Panc1 (cell line): ENCODE data around the gene ENTPD6. TPM values are rescaled to one million over a fixed set of nuclear protein-coding genes. Genes with fewer than 3 reads are reported as not detected.

Experiments
- ATAC-seq: fragments of 200-7000 bp; cut with Tn5 transposase; 2 replicates; pipeline ENCODE4 v1.9.1; 2020; ENCODE audit warnings: mild to moderate bottlenecking, moderate library complexity
- BruUV-seq: library from RNA; stranded (reverse); fragments of 400-500 nt; replicated peaks from 2 replicates; lab custom pipeline; 2021; lab: Mats Ljungman, UMichigan
- CTCF ChIA-PET: fragments of 300-600 bp; sonication (Branson Sonifier 250); formaldehyde crosslinking; loops from one replicate; lab custom pipeline; 2022; ENCODE audit warnings: antibody characterized with exemption; lab: Charles Lee
- POLR2A ChIA-PET: fragments of 300-600 bp; sonication (Branson Sonifier 250); formaldehyde crosslinking; loops from one replicate; lab custom pipeline; 2022; ENCODE audit warnings: antibody characterized with exemption; lab: Charles Lee
- DNase-seq: peaks from one replicate; pipeline ENCODE4 v3.0.0-alpha.2; 2010; ENCODE audit warnings: low read depth, low spot score
- H3K27ac ChIP-seq: 2 replicates; pipeline ENCODE4 v1.5.1; 2011; ENCODE audit warnings: mild to moderate bottlenecking, low read length, inconsistent platforms
- H3K27me3 ChIP-seq: fragments of 200-500 bp; sonication (Bioruptor generic); 2 replicates; pipeline ENCODE4 v1.6.0; 2014; ENCODE audit warnings: low read length, inconsistent platforms; ENCODE audit not compliant: control insufficient read depth, insufficient read depth
- H3K36me3 ChIP-seq: fragments of 200-500 bp; sonication (Bioruptor generic); 2 replicates; pipeline ENCODE4 v1.5.1; 2014; ENCODE audit warnings: inconsistent platforms, mild to moderate bottlenecking, low read length, moderate library complexity; ENCODE audit not compliant: control insufficient read depth, insufficient read depth
- H3K4me1 ChIP-seq: 2 replicates; pipeline ENCODE4 v1.5.1; 2011; ENCODE audit warnings: inconsistent platforms, mild to moderate bottlenecking, low read length, moderate library complexity; ENCODE audit not compliant: control insufficient read depth, insufficient read depth
- H3K4me3 ChIP-seq, 2 experiments: 2 replicates each; pipeline ENCODE4 v1.5.1; 2011 to 2012; ENCODE audit warnings: low read depth in 2 of 2, low read length in 2 of 2, mild to moderate bottlenecking in 2 of 2, inconsistent platforms in 1 of 2, moderate library complexity in 1 of 2
- H3K9me3 ChIP-seq: fragments of 200-500 bp; sonication (Bioruptor generic); 2 replicates; pipeline ENCODE4 v1.5.1; 2014; ENCODE audit warnings: low read depth, mild to moderate bottlenecking, inconsistent platforms, low read length, moderate library complexity; ENCODE audit not compliant: control insufficient read depth, insufficient read depth
- CTCF ChIP-seq: fragments of 450-650 bp; IDR thresholded peaks from 2 replicates; pipeline ENCODE4 v1.5.1; 2017; ENCODE audit warnings: mild to moderate bottlenecking
- POLR2AphosphoS5 ChIP-seq: IDR thresholded peaks from 2 replicates; pipeline ENCODE4 v1.6.1; 2012; ENCODE audit warnings: mild to moderate bottlenecking, low read depth, low read length, moderate library complexity
- REST ChIP-seq, 2 experiments: IDR thresholded peaks; 2 replicates each; pipeline ENCODE4 v1.6.1; 2011 to 2012; ENCODE audit warnings: low read depth in 2 of 2, control low read depth in 1 of 2, low read length in 1 of 2, mild to moderate bottlenecking in 1 of 2, moderate library complexity in 1 of 2; ENCODE audit not compliant: insufficient read depth in 1 of 2
- SIN3A ChIP-seq: IDR thresholded peaks from 2 replicates; pipeline ENCODE4 v1.6.1; 2012; ENCODE audit warnings: low read depth, mild to moderate bottlenecking, low read length, moderate library complexity, borderline replicate concordance; ENCODE audit not compliant: insufficient read depth
- TCF7L2 ChIP-seq: IDR thresholded peaks from 2 replicates; pipeline ENCODE4 v1.6.1; 2011; ENCODE audit warnings: mild to moderate bottlenecking, low read depth, low read length, inconsistent platforms
- in situ Hi-C: cut with HindIII; loops from 2 replicates; pipeline ENCODE4 v1.10.0; 2016; ENCODE audit warnings: low sequenced_read_pairs, low pct_unique_long_range_greater_than_20kb
- intact Hi-C: fragments of 100-400 bp; cut with micrococcal nuclease; formaldehyde crosslinking; loops from one replicate; pipeline ENCODE4 v1.10.0; 2022; ENCODE audit not compliant: unreplicated experiment
- total RNA-seq: library from RNA; stranded (reverse); gene quantifications from one replicate; pipeline ENCODE4 v1.2.1, GENCODE V29; 2021; ENCODE audit not compliant: unreplicated experiment

The ENTPD6 gene
- total RNA-seq, 1 experiment from 2014 or later = 108 TPM

- DNase-seq = peak; percentile 90
- no TSS peak for BruUV-seq
Observed at GRCh38 chr20:25178563-25179438, 16.7 kb upstream of the ENTPD6 start.

More at GRCh38 chr20:25178563-25179438, 16.7 kb upstream of the ENTPD6 start:
- CTCF ChIA-PET = interaction anchor here (0.6 to 1.9 kb wide), 9 partner anchors 48 to 183 kb away, joined by 3 to 11 read pairs (median 4); no protein-coding TSS in a partner anchor
- Histone ChIP-seq H3K4me1 (peaks cover 35% of the 10 kb centered on the region), H3K9me3 (no peaks in the 10 kb centered on the region), H3K27me3 (no peaks in the 10 kb centered on the region), H3K36me3 (no peaks in the 10 kb centered on the region), H3K27ac (peak overlapping the region; percentile 76), H3K4me3 (peak overlapping the region in 1 of 2 experiments; percentile 29; a peak in 2 of 4 replicates)
- POLR2A ChIA-PET = no interaction called here
- in situ Hi-C loops = no loop called here
- ATAC-seq = peak; percentile 93
- peak; percentile 95 for TF ChIP-seq CTCF
- peak; percentile 49; the same call in 1 of the 2 replicates for TF ChIP-seq SIN3A
- peak; percentile 38; the same call in 1 of the 2 replicates for TF ChIP-seq TCF7L2
- peak; percentile 72 for TF ChIP-seq POLR2AphosphoS5
- TF ChIP-seq REST (IDR thresholded peaks at IDR 0.05; ENCODE audit: insufficient read depth in 1 of 2, low read depth in 2 of 2, low read length in 1 of 2) = peak in 1 of 2 experiments; percentile 42; a peak in 1 of 4 replicates
- intact Hi-C loops = loop anchor here (1.0 to 5.0 kb wide), 3 partner anchors 42 to 184 kb away; partner anchors contain the start of gene VSX1
